Endothelial cell of umbilical vein (primary cell): ENCODE data around the gene RRP36. TPM values are rescaled to one million over a fixed set of nuclear protein-coding genes. Genes with fewer than 3 reads are reported as not detected.

Experiments
- BruUV-seq: library from RNA; stranded (reverse); fragments of 400-500 nt; replicated peaks from 2 replicates; lab custom pipeline; 2021; lab: Mats Ljungman, UMichigan
- CTCF ChIA-PET: fragments of 300-600, 350-600 bp; sonication (Branson Sonifier 250); formaldehyde crosslinking; loops from one replicate; lab custom pipeline; 2021; ENCODE audit warnings: antibody characterized with exemption, inconsistent platforms; lab: Charles Lee
- POLR2A ChIA-PET: fragments of 300-600, 350-600 bp; sonication (Branson Sonifier 250); formaldehyde crosslinking; loops from one replicate; lab custom pipeline; 2021; ENCODE audit warnings: antibody characterized with exemption, inconsistent platforms; lab: Charles Lee
- DNase-seq: peaks from one replicate; pipeline ENCODE4 v3.0.0-alpha.2; 2011; ENCODE audit warnings: low read depth, low spot score
- FAIRE-seq: peaks from 2 replicates; lab custom pipeline; 2011; peaks lifted over from hg19 to GRCh38; lab: Jason Lieb, UNC
- H2AFZ ChIP-seq: 2 replicates; pipeline ENCODE4 v1.6.0; 2012; ENCODE audit warnings: low read depth, low read length, control low read depth, inconsistent platforms
- H3K27ac ChIP-seq: 2 replicates; pipeline ENCODE4 v1.5.1; 2011; ENCODE audit warnings: low read depth, mild to moderate bottlenecking, control low read depth, low read length, moderate library complexity; ENCODE audit not compliant: insufficient read depth
- H3K27me3 ChIP-seq, 2 experiments: 2 replicates each; pipeline versions ENCODE4 v1.6.0 to v1.6.1; 2011; ENCODE audit warnings: low read length in 2 of 2, mixed read lengths in 1 of 2; ENCODE audit not compliant: control insufficient read depth in 2 of 2, insufficient read depth in 2 of 2
- H3K36me3 ChIP-seq, 2 experiments: 2 replicates in 1 of 2; 3 replicates in 1 of 2; pipeline ENCODE4 v1.5.1; 2011; ENCODE audit warnings: low read length in 2 of 2, mild to moderate bottlenecking in 1 of 2, moderate library complexity in 1 of 2; ENCODE audit not compliant: control insufficient read depth in 2 of 2, insufficient read depth in 2 of 2; ENCODE audit errors: extremely low read depth in 1 of 2
- H3K4me1 ChIP-seq: 3 replicates; pipeline ENCODE4 v1.5.1; 2011; ENCODE audit warnings: mild to moderate bottlenecking, low read length; ENCODE audit not compliant: control insufficient read depth, insufficient read depth; ENCODE audit errors: extremely low read depth
- H3K4me2 ChIP-seq: 2 replicates; pipeline ENCODE4 v1.6.1; 2011; ENCODE audit warnings: low read length, control low read depth, mixed read lengths; ENCODE audit not compliant: insufficient read depth
- H3K4me3 ChIP-seq, 3 experiments: fragments of 200-600 bp in 1 of 3; sonication (generic), shearing (Covaris generic) in 1 of 3; replicated peaks in 1 of 3; 2 replicates each; pipeline ENCODE4 v1.5.1; 2011 to 2016; ENCODE audit warnings: control low read depth in 3 of 3, low read length in 3 of 3, mild to moderate bottlenecking in 2 of 3, inconsistent platforms in 1 of 3, low read depth in 1 of 3, moderate library complexity in 1 of 3; ENCODE audit not compliant: insufficient read depth in 1 of 3
- H3K79me2 ChIP-seq: 2 replicates; pipeline ENCODE4 v1.6.0; 2012; ENCODE audit warnings: low read length, inconsistent platforms; ENCODE audit not compliant: control insufficient read depth, insufficient read depth
- H3K9ac ChIP-seq: replicated peaks from 2 replicates; pipeline ENCODE3; 2011; ENCODE audit warnings: low read length, control low read depth; ENCODE audit not compliant: insufficient read depth; ENCODE audit errors: extremely low read depth
- H3K9me1 ChIP-seq: replicated peaks from 3 replicates; pipeline ENCODE4 v1.6.0; 2011; ENCODE audit warnings: mild to moderate bottlenecking, low read length; ENCODE audit not compliant: control insufficient read depth, insufficient read depth; ENCODE audit errors: extremely low read depth
- H3K9me3 ChIP-seq: replicated peaks from 2 replicates; pipeline ENCODE4 v1.5.1; 2012; ENCODE audit warnings: low read length, inconsistent platforms; ENCODE audit not compliant: control insufficient read depth, insufficient read depth
- H4K20me1 ChIP-seq: replicated peaks from 2 replicates; pipeline ENCODE3; 2011; ENCODE audit warnings: mild to moderate bottlenecking, low read length; ENCODE audit not compliant: control insufficient read depth, insufficient read depth; ENCODE audit errors: extremely low read depth
- EZH2 ChIP-seq: IDR thresholded peaks from 2 replicates; pipeline ENCODE4 v1.6.1; 2012; ENCODE audit warnings: borderline replicate concordance, low read depth, mild to moderate bottlenecking, moderate library complexity, low read length, inconsistent platforms; ENCODE audit not compliant: severe bottlenecking
- JUN ChIP-seq: IDR thresholded peaks from 2 replicates; pipeline ENCODE4 v1.6.1; 2011; ENCODE audit warnings: borderline replicate concordance, low read depth; ENCODE audit not compliant: insufficient read length, insufficient read depth
- dilution Hi-C: fragments of 300-500 bp; cut with MboI; formaldehyde crosslinking; loops from one replicate; pipeline ENCODE4 v1.15.0; 2019; ENCODE audit warnings: low sequenced_read_pairs; ENCODE audit not compliant: extremely low pct_ligation_motif_present
- intact Hi-C: fragments of 100-400 bp; cut with micrococcal nuclease; formaldehyde crosslinking; loops from one replicate; pipeline ENCODE4 v1.10.0; 2022
- polyA plus RNA-seq, 4 experiments: library from polyadenylated mRNA; depleted of rRNA in 3 of 4; stranded (reverse) in 3 of 4; unstranded in 1 of 4; fragments of >200 nt; gene quantifications; 2 replicates each; pipeline versions ENCODE4 v1.2.1 to v1.2.3, GENCODE V29; 2011 to 2012; ENCODE audit warnings: missing spikeins in 1 of 4
- total RNA-seq: library from RNA; stranded (reverse); gene quantifications from 2 replicates; pipeline ENCODE4 v1.2.3, GENCODE V29; 2021
- TF ChIP-seq, protein P1 (sequence below), 2 donors: IDR thresholded peaks; 1 replicate in 1 of 2; 2 replicates in 1 of 2; pipeline ENCODE4 v1.5.1; 2011; ENCODE audit warnings: low read length in 2 of 2, mild to moderate bottlenecking in 2 of 2, moderate library complexity in 2 of 2, control low read depth in 1 of 2, inconsistent platforms in 1 of 2, low read depth in 1 of 2; ENCODE audit not compliant: insufficient read depth in 1 of 2; ENCODE audit errors: extremely low read depth in 1 of 2

RRP36 gene
- total and polyA plus RNA-seq, 2 donors (not counting 3 experiments of a cell fraction or from before 2014, with no cell fraction given): 40.2 to 103 TPM

DNA sequence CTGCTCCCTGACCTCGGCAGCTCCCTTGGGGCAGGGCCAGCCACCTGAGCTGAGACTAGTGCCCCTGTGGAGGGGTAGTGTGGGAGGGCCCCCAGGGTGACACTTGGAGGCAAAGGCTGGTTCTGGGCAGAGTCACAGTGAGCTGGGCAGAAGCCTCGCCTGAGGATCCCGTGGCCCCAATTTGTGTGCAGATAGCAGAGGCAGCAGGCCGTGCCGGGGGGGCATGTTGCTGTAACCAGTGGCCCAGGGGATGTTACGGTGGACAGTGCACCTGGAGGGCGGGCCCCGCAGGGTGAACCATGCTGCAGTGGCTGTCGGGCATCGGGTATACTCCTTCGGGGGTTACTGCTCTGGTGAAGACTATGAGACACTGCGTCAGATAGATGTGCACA is 4.5 kb upstream of the RRP36 start:
- intact Hi-C loops: no loop called here

DNA sequence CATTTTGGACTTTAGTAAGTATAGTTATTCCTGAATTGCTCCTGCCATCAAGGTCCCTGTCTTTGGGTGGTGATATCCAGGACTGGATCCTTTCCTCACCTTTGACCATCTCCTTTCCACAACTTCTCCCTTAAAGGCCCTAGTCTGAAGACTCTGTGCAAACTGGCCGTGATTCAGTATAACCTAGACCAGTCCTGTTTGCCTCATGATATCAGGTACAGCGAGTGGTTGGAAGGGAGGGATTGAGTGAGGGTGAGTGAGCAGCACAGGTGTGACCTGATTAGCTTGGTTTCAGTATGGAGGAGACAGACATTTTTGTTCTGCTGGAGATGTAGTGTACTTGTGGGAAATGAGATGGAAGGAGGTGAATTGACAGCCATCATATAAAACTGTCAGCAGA is 2.3 kb upstream of the RRP36 start:
- no peak overlapping the region for H3K27ac ChIP-seq
- no peak for FAIRE-seq
- H3K9me3 ChIP-seq: no peaks in the 10 kb centered on the region
- peaks cover 5% of the 10 kb centered on the region for H3K4me1 ChIP-seq
- H3K4me2 ChIP-seq: no peak overlapping the region
- ChIA-PET POLR2A (no interaction called here), CTCF (interaction anchor here (0.7 to 1.0 kb wide), 2 partner anchors 16 to 125 kb away, joined by 3 read pairs; no protein-coding TSS in a partner anchor)
- no peak overlapping the region for H2AFZ ChIP-seq
- peaks cover 49% of the 10 kb centered on the region for H3K79me2 ChIP-seq
- no peak overlapping the region for H3K4me3 ChIP-seq
- no peaks in the 10 kb centered on the region for H3K27me3 ChIP-seq
- dilution Hi-C loops (no loop called here), intact Hi-C loops (no loop called here)
- TF ChIP-seq EZH2 (no peak), JUN (no peak)
- TF ChIP-seq, protein P1, sequence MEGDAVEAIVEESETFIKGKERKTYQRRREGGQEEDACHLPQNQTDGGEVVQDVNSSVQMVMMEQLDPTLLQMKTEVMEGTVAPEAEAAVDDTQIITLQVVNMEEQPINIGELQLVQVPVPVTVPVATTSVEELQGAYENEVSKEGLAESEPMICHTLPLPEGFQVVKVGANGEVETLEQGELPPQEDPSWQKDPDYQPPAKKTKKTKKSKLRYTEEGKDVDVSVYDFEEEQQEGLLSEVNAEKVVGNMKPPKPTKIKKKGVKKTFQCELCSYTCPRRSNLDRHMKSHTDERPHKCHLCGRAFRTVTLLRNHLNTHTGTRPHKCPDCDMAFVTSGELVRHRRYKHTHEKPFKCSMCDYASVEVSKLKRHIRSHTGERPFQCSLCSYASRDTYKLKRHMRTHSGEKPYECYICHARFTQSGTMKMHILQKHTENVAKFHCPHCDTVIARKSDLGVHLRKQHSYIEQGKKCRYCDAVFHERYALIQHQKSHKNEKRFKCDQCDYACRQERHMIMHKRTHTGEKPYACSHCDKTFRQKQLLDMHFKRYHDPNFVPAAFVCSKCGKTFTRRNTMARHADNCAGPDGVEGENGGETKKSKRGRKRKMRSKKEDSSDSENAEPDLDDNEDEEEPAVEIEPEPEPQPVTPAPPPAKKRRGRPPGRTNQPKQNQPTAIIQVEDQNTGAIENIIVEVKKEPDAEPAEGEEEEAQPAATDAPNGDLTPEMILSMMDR (IDR thresholded peaks at IDR 0.05; ENCODE audit: extremely low read depth in 1 of 2, insufficient read depth in 1 of 2, low read depth in 1 of 2, low read length in 2 of 2): no peak
- H3K9ac ChIP-seq: no peak overlapping the region
- H4K20me1 ChIP-seq: no peaks in the 10 kb centered on the region
- no TSS peak for BruUV-seq
- H3K36me3 ChIP-seq: peaks cover 0 to 15% of the 10 kb centered on the region in 2 experiments
- no peak for DNase-seq
- no peaks in the 10 kb centered on the region for H3K9me1 ChIP-seq

More for the DNA sequence above, 4.5 kb upstream of the RRP36 start:
- H3K4me2 ChIP-seq: no peak overlapping the region
- DNase-seq (no peak), FAIRE-seq (no peak)
- H3K9me3 ChIP-seq: no peaks in the 10 kb centered on the region
- H3K27me3 ChIP-seq: no peaks in the 10 kb centered on the region
- peaks cover 17% of the 10 kb centered on the region for H3K4me1 ChIP-seq
- H3K36me3 ChIP-seq: peaks cover 0 to 17% of the 10 kb centered on the region in 2 experiments
- BruUV-seq: no TSS peak
- peaks cover 37% of the 10 kb centered on the region for H3K79me2 ChIP-seq
- H3K27ac ChIP-seq: no peak overlapping the region
- no peaks in the 10 kb centered on the region for H4K20me1 ChIP-seq
- no peak overlapping the region for H3K4me3 ChIP-seq
- H3K9me1 ChIP-seq: no peaks in the 10 kb centered on the region
- dilution Hi-C loops: no loop called here
- TF ChIP-seq EZH2: no peak
- ChIA-PET POLR2A (no interaction called here), CTCF (no interaction called here)
- no peak overlapping the region for H3K9ac ChIP-seq
- no peak overlapping the region for H2AFZ ChIP-seq
